Psoas muscle (tissue), 8 donors: Measurements from ENCODE around the gene PFDN4. TPM values are rescaled to one million over a fixed set of nuclear protein-coding genes. Genes with fewer than 3 reads are reported as not detected.

Source experiments
- ATAC-seq, 4 donors: fragments of 200-7000 bp; cut with Tn5 transposase; one replicate each; pipeline ENCODE4 v1.9.1; 2020; ENCODE audit warnings: moderate library complexity in 3 of 4, mild to moderate bottlenecking in 2 of 4
- DNase-seq, 2 donors: peaks; one replicate each; pipeline ENCODE4 v3.0.0-alpha.2; 2020
- H3K27ac ChIP-seq: fragments of 200-600 bp; one replicate; pipeline ENCODE4 v1.8.0; 2022
- H3K27me3 ChIP-seq, 3 donors: fragments of 200-600 bp in 1 of 3; one replicate each; pipeline versions ENCODE4 v1.6.1 to v1.8.0; 2013 to 2022; ENCODE audit warnings: low read length in 2 of 3, mild to moderate bottlenecking in 2 of 3, moderate library complexity in 1 of 3; ENCODE audit not compliant: insufficient read depth in 3 of 3
- H3K36me3 ChIP-seq, 2 donors: fragments of 200-600 bp in 1 of 2; one replicate each; pipeline versions ENCODE4 v1.6.1 to v1.8.0; 2013 to 2022; ENCODE audit warnings: low read depth in 1 of 2, mild to moderate bottlenecking in 1 of 2, moderate library complexity in 1 of 2; ENCODE audit not compliant: insufficient read depth in 1 of 2
- H3K4me1 ChIP-seq: fragments of 200-600 bp; one replicate; pipeline ENCODE4 v1.8.0; 2022
- H3K4me3 ChIP-seq: fragments of 200-600 bp; one replicate; pipeline ENCODE4 v1.8.0; 2022; ENCODE audit warnings: mild to moderate bottlenecking
- H3K9me3 ChIP-seq: fragments of 200-600 bp; one replicate; pipeline ENCODE4 v1.8.0; 2022
- CTCF ChIP-seq: fragments of 200-600 bp; IDR thresholded peaks from one replicate; pipeline ENCODE4 v1.8.0; 2022; ENCODE audit warnings: antibody characterized with exemption
- WGBS, 3 donors: extraction: QIAGEN DNeasy Blood & Tissue Kit; methylation state at CpG; one replicate each; pipeline versions ENCODE4 v1.1.6 to v1.1.7; 2013; 5-methylcytosine and 5-hydroxymethylcytosine counted together
- intact Hi-C, 2 donors: fragments of 100-400 bp; cut with DNase I; formaldehyde crosslinking; loops; one replicate each; pipeline versions ENCODE4 v1.11.0 to v1.14.2; 2022
- polyA plus RNA-seq, 3 donors: library from polyadenylated mRNA; stranded (reverse); fragments of 200-250 nt; gene quantifications; one replicate each; pipeline ENCODE4 v1.2.3, GENCODE V29; 2013
- total RNA-seq, 4 donors: library from RNA; stranded (reverse); fragmentation: NEBNext Ultra II Directional in 2 of 4; extraction: Animal tissue kit (Norgen Biotek cat#: 25700) in 2 of 4; gene quantifications; one replicate each; pipeline versions ENCODE4 v1.2.1 to v1.2.4, GENCODE V29; 2021 to 2023
- donor health status: healthy with polysubstance abuse.
- donor health status: DM: no; HTN: no; CAD: no; lungs with moderate emphysema.
- donor health status: Bipolar disorder and iron deficiency.
- donor health status: healthy.
- donor health status: DM: yes; HTN: yes; CAD: no.
- donor health status: DM: no; HTN: no; CAD: no.
- donor health status: DM: no; HTN: no; CAD: no.
- donor health status: DM: yes; HTN: yes; CAD: no.

The PFDN4 gene
- total and polyA plus RNA-seq, 7 donors = 15.8 to 77.5 (median 26.3) TPM

- 79 to 93% (median 91%) methylated on average over 4 of the region's 4 CpGs for WGBS, 3 donors
- Histone ChIP-seq H3K9me3 (no peaks in the 10 kb centered on the region), H3K36me3 (no peaks in the 10 kb centered on the region), H3K4me1 (peaks cover 6% of the 10 kb centered on the region), H3K27me3 (no peaks in the 10 kb centered on the region), H3K27ac (no peak overlapping the region), H3K4me3 (no peak overlapping the region)
- intact Hi-C loops = no loop called here
- TF ChIP-seq CTCF = no peak
- ATAC-seq (no peak), DNase-seq (no peak)
Observed at GRCh38 chr20:54254596-54254995, 46.7 kb downstream of the PFDN4 start.

GRCh38 chr20:54255157-54255556 lies 47.3 kb downstream of the PFDN4 start:
- intact Hi-C loops = no loop called here
- 65 to 79% (median 66%) methylated on average over 5 of the region's 5 CpGs for WGBS, 3 donors
- no peaks in the 10 kb centered on the region for H3K36me3 ChIP-seq
- ATAC-seq (no peak), DNase-seq (no peak)
- H3K4me1 ChIP-seq = peaks cover 6% of the 10 kb centered on the region
- no peaks in the 10 kb centered on the region for H3K9me3 ChIP-seq
- H3K27ac ChIP-seq = no peak overlapping the region
- TF ChIP-seq CTCF = no peak
- no peak overlapping the region for H3K4me3 ChIP-seq
- no peaks in the 10 kb centered on the region for H3K27me3 ChIP-seq

GRCh38 chr20:54256202-54256601 lies 48.3 kb downstream of the PFDN4 start:
- WGBS, 3 donors = 74 to 83% (median 75%) methylated on average over 3 of the region's 3 CpGs

GRCh38 chr20:54257071-54257816 lies 49.4 kb downstream of the PFDN4 start:
- TF ChIP-seq CTCF = no peak
- intact Hi-C loops = no loop called here
- no peaks in the 10 kb centered on the region for H3K36me3 ChIP-seq
- H3K4me1 ChIP-seq = peaks cover 6% of the 10 kb centered on the region
- H3K27ac ChIP-seq = no peak overlapping the region
- WGBS, 3 donors = 54 to 73% (median 54%) methylated on average over 4 of the region's 4 CpGs
- H3K4me3 ChIP-seq = no peak overlapping the region
- H3K27me3 ChIP-seq = no peaks in the 10 kb centered on the region
- peak; percentile 85 to 92 (median 90) for ATAC-seq
- no peaks in the 10 kb centered on the region for H3K9me3 ChIP-seq
- no peak for DNase-seq

More at GRCh38 chr20:54256202-54256601, 48.3 kb downstream of the PFDN4 start:
- Histone ChIP-seq H3K27me3 (no peaks in the 10 kb centered on the region), H3K4me1 (peaks cover 6% of the 10 kb centered on the region), H3K36me3 (no peaks in the 10 kb centered on the region), H3K9me3 (no peaks in the 10 kb centered on the region), H3K27ac (no peak overlapping the region), H3K4me3 (no peak overlapping the region)
- DNase-seq = no peak
- intact Hi-C loops = no loop called here
- TF ChIP-seq CTCF = no peak
- ATAC-seq = no peak

- DNase-seq = no peak
- peaks cover 6% of the 10 kb centered on the region for H3K4me1 ChIP-seq
- H3K4me3 ChIP-seq = no peak overlapping the region
- H3K9me3 ChIP-seq = no peaks in the 10 kb centered on the region
- no peak for ATAC-seq
- intact Hi-C loops = no loop called here
- no peaks in the 10 kb centered on the region for H3K27me3 ChIP-seq
- no peaks in the 10 kb centered on the region for H3K36me3 ChIP-seq
- no peak for TF ChIP-seq CTCF
- H3K27ac ChIP-seq = no peak overlapping the region
Observed at GRCh38 chr20:54260116-54260515, 52.2 kb downstream of the PFDN4 start.
